ENCODE data around the gene STRN3. TPM values are rescaled to one million over a fixed set of nuclear protein-coding genes. Genes with fewer than 3 reads are reported as not detected.

STRN3 gene
- total and polyA plus RNA-seq, 2 of the 4 experiments (the other 2 are of a cell fraction) = 10.8 to 78.7 TPM

DNA sequence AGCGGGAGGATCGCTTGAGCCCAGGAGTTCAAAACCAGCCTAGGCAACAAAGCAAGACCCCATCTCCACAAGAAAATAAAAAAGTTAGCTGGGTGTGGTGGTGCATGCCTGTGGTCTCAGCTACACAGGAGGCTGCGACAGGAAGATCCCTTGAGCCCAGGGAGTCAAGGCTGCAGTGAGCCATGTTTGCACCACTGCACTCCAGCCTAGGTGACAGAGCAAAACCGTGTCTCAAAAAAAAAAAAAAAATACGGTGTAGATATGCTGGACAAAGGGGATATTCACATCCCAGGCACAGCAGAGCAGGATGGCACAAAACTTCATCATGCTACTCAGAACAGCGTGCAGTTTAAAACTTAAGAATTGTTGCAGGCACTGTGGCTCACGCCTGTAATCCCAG lies 24.8 kb upstream of the STRN3 start:
- Histone ChIP-seq H3K36me3 (ENCODE audit: control insufficient read depth, insufficient read depth, low read length) (no peaks in the 10 kb centered on the region), H3K27ac (ENCODE audit: insufficient read depth, low read length) (no peak overlapping the region), H3K9ac (ENCODE audit: low read depth, low read length) (no peak overlapping the region), H3K9me1 (ENCODE audit: insufficient read depth, low read length) (peaks cover 3% of the 10 kb centered on the region; the same call in 1 of the 2 replicates), H2AFZ (replicated peaks; ENCODE audit: low read length, poor library complexity) (no peak overlapping the region), H3K23ac (ENCODE audit: low read depth, low read length) (no peak overlapping the region), H4K5ac (ENCODE audit: low read depth, low read length) (no peak overlapping the region), H2BK5ac (ENCODE audit: low read depth, low read length, poor library complexity, severe bottlenecking) (no peak overlapping the region), H3K4me2 (ENCODE audit: low read depth, low read length) (no peak overlapping the region), H4K8ac (ENCODE audit: low read depth in 2 of 2, low read length in 2 of 2) (no peak overlapping the region), H3K4ac (ENCODE audit: low read depth, low read length) (no peak overlapping the region), H3K9me3 (ENCODE audit: control insufficient read depth, insufficient read depth, low read length) (no peaks in the 10 kb centered on the region), H3K18ac (ENCODE audit: low read depth, low read length) (no peak overlapping the region), H3K79me1 (ENCODE audit: low read depth in 1 of 2, low read length in 2 of 2) (peaks cover 0 to 13% of the 10 kb centered on the region in 2 experiments; a peak in 1 of 4 replicates), H3K56ac (ENCODE audit: extremely low read depth, insufficient read depth, low read length) (no peak overlapping the region), H2BK15ac (ENCODE audit: low read depth, low read length) (no peak overlapping the region), H4K20me1 (ENCODE audit: insufficient read depth, low read length) (no peaks in the 10 kb centered on the region), H2AK5ac (ENCODE audit: low read depth, low read length) (no peak overlapping the region), H4K91ac (ENCODE audit: insufficient read depth, low read depth, low read length) (no peak overlapping the region), H2AK9ac (replicated peaks; ENCODE audit: low read depth, low read length, poor library complexity) (no peak overlapping the region), H3K4me1 (ENCODE audit: control insufficient read depth, insufficient read depth, low read length) (no peaks in the 10 kb centered on the region; the same call in none of the 2 replicates), H2BK20ac (ENCODE audit: low read depth, low read length) (no peak overlapping the region), H3K14ac (replicated peaks; ENCODE audit: low read depth, low read length) (no peak overlapping the region), H2BK120ac (ENCODE audit: low read depth, low read length) (no peak overlapping the region), H3K4me3 (ENCODE audit: insufficient read depth, low read depth, low read length) (no peak overlapping the region), H3K27me3 (ENCODE audit: control insufficient read depth, insufficient read depth, low read length) (no peaks in the 10 kb centered on the region)
- TF ChIP-seq MAFK (IDR thresholded peaks at IDR 0.05; ENCODE audit: low read depth, low read length) = no peak
- TF ChIP-seq CEBPB (IDR thresholded peaks at IDR 0.05; ENCODE audit: low read depth, low read length) = no peak
- no peak for TF ChIP-seq MAZ (IDR thresholded peaks at IDR 0.05; ENCODE audit: borderline replicate concordance, low read depth, low read length)
- no peak for TF ChIP-seq FOS (IDR thresholded peaks at IDR 0.05; ENCODE audit: low read depth, low read length)
- TF ChIP-seq NFE2L2 (IDR thresholded peaks at IDR 0.05; ENCODE audit: low read depth, low read length) = no peak
- no peak for TF ChIP-seq POLR2A (IDR thresholded peaks at IDR 0.05; ENCODE audit: low read depth, low read length)
- no peak for TF ChIP-seq RAD21 (IDR thresholded peaks at IDR 0.05; ENCODE audit: low read length)
- no peak for TF ChIP-seq RCOR1 (IDR thresholded peaks at IDR 0.05; ENCODE audit: insufficient replicate concordance, low read length)
- TF ChIP-seq MXI1 (IDR thresholded peaks at IDR 0.05; ENCODE audit: borderline replicate concordance, low read depth, low read length) = no peak
- no peak for TF ChIP-seq CHD1 (IDR thresholded peaks at IDR 0.05; ENCODE audit: low read depth, low read length)
- TF ChIP-seq, protein P1, sequence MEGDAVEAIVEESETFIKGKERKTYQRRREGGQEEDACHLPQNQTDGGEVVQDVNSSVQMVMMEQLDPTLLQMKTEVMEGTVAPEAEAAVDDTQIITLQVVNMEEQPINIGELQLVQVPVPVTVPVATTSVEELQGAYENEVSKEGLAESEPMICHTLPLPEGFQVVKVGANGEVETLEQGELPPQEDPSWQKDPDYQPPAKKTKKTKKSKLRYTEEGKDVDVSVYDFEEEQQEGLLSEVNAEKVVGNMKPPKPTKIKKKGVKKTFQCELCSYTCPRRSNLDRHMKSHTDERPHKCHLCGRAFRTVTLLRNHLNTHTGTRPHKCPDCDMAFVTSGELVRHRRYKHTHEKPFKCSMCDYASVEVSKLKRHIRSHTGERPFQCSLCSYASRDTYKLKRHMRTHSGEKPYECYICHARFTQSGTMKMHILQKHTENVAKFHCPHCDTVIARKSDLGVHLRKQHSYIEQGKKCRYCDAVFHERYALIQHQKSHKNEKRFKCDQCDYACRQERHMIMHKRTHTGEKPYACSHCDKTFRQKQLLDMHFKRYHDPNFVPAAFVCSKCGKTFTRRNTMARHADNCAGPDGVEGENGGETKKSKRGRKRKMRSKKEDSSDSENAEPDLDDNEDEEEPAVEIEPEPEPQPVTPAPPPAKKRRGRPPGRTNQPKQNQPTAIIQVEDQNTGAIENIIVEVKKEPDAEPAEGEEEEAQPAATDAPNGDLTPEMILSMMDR (conservative IDR thresholded peaks at IDR 0.05; ENCODE audit: low read depth, low read length) = no peak
- TF ChIP-seq SMC3 (IDR thresholded peaks at IDR 0.05; ENCODE audit: low read depth, low read length) = no peak
- ATAC-seq (ENCODE audit: low read depth) = no peak
- no peak for DNase-seq
- ChIA-PET CTCF (no interaction called here), POLR2A (ENCODE audit: unreplicated experiment) (no interaction called here)
- intact Hi-C loops (cut with micrococcal nuclease) (no loop called here), dilution Hi-C loops (cut with HindIII; ENCODE audit: low sequenced_read_pairs, unreplicated experiment) (no loop called here), in situ Hi-C loops (cut with MboI; ENCODE audit: low sequenced_read_pairs) (no loop called here)
- no TSS peak for BruUV-seq (replicated peaks)
- WGBS, 2 experiments (ENCODE audit: extremely low coverage in 2 of 2, insufficient read length in 1 of 2) = 91% methylated on average over 1 of the region's 7 CpGs; no CpG with 5 or more reads in 1 of the 2 experiments

Measured in IMR-90 (cell line).